GM19240 (cell line): ENCODE results near the gene TNFRSF11A.
A peak's percentile ranks its signal among the peaks of the same experiment; 100 is the strongest.

Experiments
- DNase-seq: peaks from one replicate; pipeline ENCODE4 v3.0.0; 2011; ENCODE audit warnings: low spot score; ENCODE audit not compliant: insufficient read length

TNFRSF11A gene

GRCh38 chr18:62412231-62412979 is 87.3 kb downstream of the TNFRSF11A start:
- no peak for DNase-seq

GRCh38 chr18:62413206-62413605 is 88.1 kb downstream of the TNFRSF11A start:
- DNase-seq: no peak

- no peak for DNase-seq
Measured at GRCh38 chr18:62418258-62418657, 93.1 kb downstream of the TNFRSF11A start.

GRCh38 chr18:62420151-62420512 is 95.0 kb downstream of the TNFRSF11A start:
- no peak for DNase-seq

GRCh38 chr18:62420513-62421209 is 95.6 kb downstream of the TNFRSF11A start:
- DNase-seq: peak; percentile 68

- DNase-seq: no peak
Measured at GRCh38 chr18:62425465-62426190, 100.5 kb downstream of the TNFRSF11A start.

GRCh38 chr18:62426191-62426488 is 101.0 kb downstream of the TNFRSF11A start:
- no peak for DNase-seq

- DNase-seq: no peak
Measured at GRCh38 chr18:62432176-62432575, 107.1 kb downstream of the TNFRSF11A start.

- DNase-seq: no peak
Measured at GRCh38 chr18:62434798-62435197, 109.7 kb downstream of the TNFRSF11A start.

- DNase-seq: no peak
Measured at GRCh38 chr18:62435435-62436031, 110.4 kb downstream of the TNFRSF11A start.

GRCh38 chr18:62436636-62437234 is 111.6 kb downstream of the TNFRSF11A start:
- DNase-seq: no peak

GRCh38 chr18:62437235-62438017 is 112.3 kb downstream of the TNFRSF11A start:
- DNase-seq: no peak

- DNase-seq: no peak
Measured at GRCh38 chr18:62438018-62438329, 112.9 kb downstream of the TNFRSF11A start.

GRCh38 chr18:62438402-62438801 is 113.3 kb downstream of the TNFRSF11A start:
- no peak for DNase-seq

- no peak for DNase-seq
Measured at GRCh38 chr18:62438866-62439265, 113.8 kb downstream of the TNFRSF11A start.
